ACC112 (cell line): ENCODE measurements around the gene GPR153.

Experiments used
- H2AFZ ChIP-seq: fragments of 200-600 bp; sonication (generic); one replicate; pipeline ENCODE4 v1.6.0; 2017; ENCODE audit warnings: antibody characterized with exemption, low read length; ENCODE audit not compliant: unreplicated experiment
- H3K27ac ChIP-seq: fragments of 200-600 bp; sonication (generic); 2 replicates; pipeline ENCODE4 v1.5.1; 2014; ENCODE audit warnings: low read depth, mild to moderate bottlenecking, antibody characterized with exemption, low read length, moderate library complexity
- H3K27me3 ChIP-seq: fragments of 200-600 bp; sonication (generic); 2 replicates; pipeline ENCODE4 v1.6.1; 2014; ENCODE audit warnings: mild to moderate bottlenecking, antibody characterized with exemption, low read length, moderate library complexity, mixed read lengths; ENCODE audit not compliant: insufficient read depth
- H3K36me3 ChIP-seq: fragments of 200-600 bp; sonication (generic); 2 replicates; pipeline ENCODE4 v1.6.1; 2016; ENCODE audit warnings: mild to moderate bottlenecking, antibody characterized with exemption, low read length, moderate library complexity, mixed read lengths; ENCODE audit not compliant: insufficient read depth
- H3K4me1 ChIP-seq: fragments of 200-600 bp; sonication (generic); one replicate; pipeline ENCODE4 v1.6.1; 2016; ENCODE audit warnings: low read length, mixed read lengths; ENCODE audit not compliant: insufficient read depth, unreplicated experiment, control insufficient read depth
- H3K4me3 ChIP-seq: fragments of 200-600 bp; sonication (generic); 2 replicates; pipeline ENCODE4 v1.5.1; 2014; ENCODE audit warnings: mild to moderate bottlenecking, low read depth, low read length
- H3K79me2 ChIP-seq: fragments of 200-600 bp; sonication (generic); one replicate; pipeline ENCODE4 v1.6.0; 2016; ENCODE audit warnings: low read length; ENCODE audit not compliant: control insufficient read depth, unreplicated experiment, insufficient read depth

The GPR153 gene

GRCh38 chr1:6258675-6259074 lies 2.2 kb downstream of the GPR153 start:
- H3K79me2 ChIP-seq = no peaks in the 10 kb centered on the region
- no peaks in the 10 kb centered on the region for H3K36me3 ChIP-seq
- no peaks in the 10 kb centered on the region for H3K27me3 ChIP-seq
- H3K27ac ChIP-seq = no peak overlapping the region
- no peak overlapping the region for H3K4me3 ChIP-seq
- H2AFZ ChIP-seq = no peak overlapping the region
- H3K4me1 ChIP-seq = no peaks in the 10 kb centered on the region

- Histone ChIP-seq H3K4me3 (no peak overlapping the region), H3K79me2 (no peaks in the 10 kb centered on the region), H3K27me3 (no peaks in the 10 kb centered on the region), H3K27ac (no peak overlapping the region), H2AFZ (no peak overlapping the region), H3K4me1 (no peaks in the 10 kb centered on the region), H3K36me3 (no peaks in the 10 kb centered on the region)
These were observed 3.3 kb downstream of the GPR153 start for GRCh38 chr1:6257541-6258069.

- Histone ChIP-seq H3K27me3 (no peaks in the 10 kb centered on the region), H3K36me3 (no peaks in the 10 kb centered on the region), H3K4me3 (no peak overlapping the region), H3K79me2 (no peaks in the 10 kb centered on the region), H3K27ac (no peak overlapping the region), H2AFZ (no peak overlapping the region), H3K4me1 (no peaks in the 10 kb centered on the region)
These were observed 4.3 kb downstream of the GPR153 start for GRCh38 chr1:6256645-6257044.

- no peak overlapping the region for H3K4me3 ChIP-seq
- no peaks in the 10 kb centered on the region for H3K4me1 ChIP-seq
- no peaks in the 10 kb centered on the region for H3K79me2 ChIP-seq
- no peak overlapping the region for H3K27ac ChIP-seq
- no peak overlapping the region for H2AFZ ChIP-seq
- H3K27me3 ChIP-seq = peaks cover 7% of the 10 kb centered on the region; the same call in 1 of the 2 replicates
- H3K36me3 ChIP-seq = no peaks in the 10 kb centered on the region
These were observed 6.2 kb downstream of the GPR153 start for GRCh38 chr1:6254691-6255090.

GRCh38 chr1:6253380-6253779 lies 7.5 kb downstream of the GPR153 start:
- Histone ChIP-seq H3K79me2 (no peaks in the 10 kb centered on the region), H3K36me3 (no peaks in the 10 kb centered on the region), H3K27ac (no peak overlapping the region), H3K27me3 (peaks cover 17% of the 10 kb centered on the region; the same call in 1 of the 2 replicates), H2AFZ (no peak overlapping the region), H3K4me1 (no peaks in the 10 kb centered on the region), H3K4me3 (no peak overlapping the region)

- no peaks in the 10 kb centered on the region for H3K79me2 ChIP-seq
- H3K27ac ChIP-seq = no peak overlapping the region
- no peak overlapping the region for H3K4me3 ChIP-seq
- H2AFZ ChIP-seq = no peak overlapping the region
- no peaks in the 10 kb centered on the region for H3K36me3 ChIP-seq
- H3K4me1 ChIP-seq = no peaks in the 10 kb centered on the region
- H3K27me3 ChIP-seq = peaks cover 18% of the 10 kb centered on the region; the same call in 1 of the 2 replicates
These were observed 8.6 kb downstream of the GPR153 start for GRCh38 chr1:6252374-6252710.

- no peak overlapping the region for H2AFZ ChIP-seq
- peaks cover 18% of the 10 kb centered on the region; the same call in 1 of the 2 replicates for H3K27me3 ChIP-seq
- H3K27ac ChIP-seq = no peak overlapping the region
- H3K79me2 ChIP-seq = no peaks in the 10 kb centered on the region
- H3K4me1 ChIP-seq = no peaks in the 10 kb centered on the region
- H3K4me3 ChIP-seq = no peak overlapping the region
- H3K36me3 ChIP-seq = no peaks in the 10 kb centered on the region
These were observed 9.1 kb downstream of the GPR153 start for GRCh38 chr1:6251681-6252373.

GRCh38 chr1:6251233-6251632 lies 9.7 kb downstream of the GPR153 start:
- no peaks in the 10 kb centered on the region for H3K4me1 ChIP-seq
- no peak overlapping the region for H2AFZ ChIP-seq
- H3K27me3 ChIP-seq = peaks cover 22% of the 10 kb centered on the region; the same call in 1 of the 2 replicates
- no peaks in the 10 kb centered on the region for H3K36me3 ChIP-seq
- H3K27ac ChIP-seq = no peak overlapping the region
- H3K79me2 ChIP-seq = no peaks in the 10 kb centered on the region
- H3K4me3 ChIP-seq = no peak overlapping the region

- Histone ChIP-seq H3K4me3 (no peak overlapping the region), H3K36me3 (no peaks in the 10 kb centered on the region), H3K4me1 (no peaks in the 10 kb centered on the region), H3K79me2 (no peaks in the 10 kb centered on the region), H2AFZ (no peak overlapping the region), H3K27me3 (peaks cover 33% of the 10 kb centered on the region; the same call in 1 of the 2 replicates), H3K27ac (no peak overlapping the region)
These were observed 10.9 kb downstream of the GPR153 start for GRCh38 chr1:6249739-6250689.

- no peak overlapping the region for H3K27ac ChIP-seq
- H3K27me3 ChIP-seq = peaks cover 39% of the 10 kb centered on the region
- H3K4me3 ChIP-seq = peak overlapping the region; percentile 49; the same call in 1 of the 2 replicates
These were observed 11.8 kb downstream of the GPR153 start for GRCh38 chr1:6248932-6249738.

More at GRCh38 chr1:6248932-6249738, 11.8 kb downstream of the GPR153 start:
- no peaks in the 10 kb centered on the region for H3K36me3 ChIP-seq
- H2AFZ ChIP-seq = no peak overlapping the region
- no peaks in the 10 kb centered on the region for H3K4me1 ChIP-seq
- H3K79me2 ChIP-seq = no peaks in the 10 kb centered on the region
